Adipose tissue (tissue), 3 donors: Measurements from ENCODE around the gene CPNE5. TPM values are rescaled to one million over a fixed set of nuclear protein-coding genes. Genes with fewer than 3 reads are reported as not detected.

Experiments
- H3K27ac ChIP-seq: one replicate; pipeline ENCODE4 v1.5.1; 2013; ENCODE audit warnings: low read depth, low read length
- WGBS, 3 donors: extraction: QIAGEN DNeasy Blood & Tissue Kit; methylation state at CpG; one replicate each; pipeline ENCODE4 v1.1.7; 2013; 5-methylcytosine and 5-hydroxymethylcytosine counted together
- polyA plus RNA-seq, 3 donors: library from polyadenylated mRNA; stranded (reverse); fragments of 200-250 nt; gene quantifications; one replicate each; pipeline ENCODE4 v1.2.3, GENCODE V29; 2013
- donor health status: healthy with polysubstance abuse.
- donor health status: Bipolar disorder and iron deficiency.
- donor health status: healthy.

Gene CPNE5
- polyA plus RNA-seq, 3 donors = 0.53 to 8.5 (median 1.5) TPM

DNA sequence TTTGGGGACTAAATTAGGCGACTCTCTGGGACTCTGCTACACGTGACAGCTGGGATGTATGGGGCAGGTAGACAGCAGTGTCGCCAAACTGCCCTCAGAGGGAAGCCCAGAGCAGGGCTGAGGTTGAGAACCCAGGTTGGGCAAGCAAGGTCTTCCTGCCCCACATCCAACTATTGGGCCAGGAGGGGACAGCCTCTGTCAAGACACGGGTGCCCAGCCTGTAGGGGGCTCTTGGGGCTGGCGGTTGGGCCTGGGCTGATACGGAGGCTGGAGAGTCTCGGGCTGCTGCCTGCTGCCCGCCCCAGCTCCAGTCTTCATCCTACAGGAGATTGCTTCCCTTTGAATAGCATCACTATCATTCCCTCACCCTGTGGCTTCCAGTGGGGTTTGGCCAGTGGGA is 33.3 kb downstream of the CPNE5 start:
- WGBS, 3 donors = 83 to 86% (median 85%) methylated on average over 8 of the region's 8 CpGs
- H3K27ac ChIP-seq = no peak overlapping the region

DNA sequence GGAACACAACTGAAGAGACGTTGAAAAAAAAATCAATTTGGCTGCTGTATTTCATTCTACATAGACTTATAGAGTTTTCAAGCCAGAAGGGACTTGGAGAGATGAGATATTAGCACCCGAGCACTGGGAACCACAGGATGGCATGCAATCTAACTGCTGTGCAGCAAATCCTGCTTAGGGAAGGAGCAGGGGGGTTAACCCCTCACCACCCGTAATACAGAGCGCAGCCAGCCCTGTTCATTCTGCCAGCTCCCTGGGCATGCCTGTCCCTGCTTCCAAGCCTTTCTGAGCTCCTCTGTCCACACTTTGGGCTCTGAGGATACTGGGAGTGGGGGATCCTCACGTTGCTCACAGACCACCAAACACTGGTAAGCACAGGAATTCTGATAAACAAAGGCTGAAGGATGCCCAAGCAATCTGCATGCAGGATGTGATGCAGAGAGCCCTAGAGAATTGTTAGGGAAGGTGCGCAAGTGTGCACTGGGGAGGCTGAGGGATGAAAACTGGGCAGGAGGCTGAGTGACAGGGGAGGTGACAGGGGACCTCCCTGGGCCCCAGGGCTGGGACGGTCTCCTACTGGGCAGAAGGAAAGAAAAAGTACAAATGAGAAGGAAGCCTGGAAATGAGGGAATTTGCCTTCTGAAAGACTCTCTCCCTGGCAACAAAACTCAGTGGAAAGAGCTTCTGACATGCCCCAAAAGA is 34.0 kb downstream of the CPNE5 start:
- H3K27ac ChIP-seq = no peak overlapping the region
- WGBS, 3 donors = 58 to 66% (median 65%) methylated on average over 7 of the region's 7 CpGs

DNA sequence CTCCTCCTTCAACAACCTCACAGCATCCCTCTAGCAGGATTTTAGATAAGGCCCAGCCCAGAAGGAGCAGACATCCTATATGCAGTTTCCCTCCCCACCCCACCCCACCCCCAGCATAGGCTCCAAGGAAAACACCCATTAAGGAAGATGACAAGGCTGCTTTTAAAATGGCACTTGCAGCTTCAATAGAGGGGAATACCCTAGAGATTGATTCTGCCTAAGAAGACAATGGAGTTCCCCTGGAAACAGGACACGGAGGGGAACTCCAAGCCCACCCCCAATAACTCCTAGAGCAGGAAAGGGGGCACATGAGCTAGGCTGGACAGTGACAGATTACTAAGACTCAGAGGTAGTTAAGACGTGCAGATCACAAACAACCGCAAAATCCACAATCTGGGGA is 34.7 kb downstream of the CPNE5 start:
- no peak overlapping the region for H3K27ac ChIP-seq
- 54 to 67% (median 59%) methylated on average over 3 of the region's 3 CpGs for WGBS, 3 donors

DNA sequence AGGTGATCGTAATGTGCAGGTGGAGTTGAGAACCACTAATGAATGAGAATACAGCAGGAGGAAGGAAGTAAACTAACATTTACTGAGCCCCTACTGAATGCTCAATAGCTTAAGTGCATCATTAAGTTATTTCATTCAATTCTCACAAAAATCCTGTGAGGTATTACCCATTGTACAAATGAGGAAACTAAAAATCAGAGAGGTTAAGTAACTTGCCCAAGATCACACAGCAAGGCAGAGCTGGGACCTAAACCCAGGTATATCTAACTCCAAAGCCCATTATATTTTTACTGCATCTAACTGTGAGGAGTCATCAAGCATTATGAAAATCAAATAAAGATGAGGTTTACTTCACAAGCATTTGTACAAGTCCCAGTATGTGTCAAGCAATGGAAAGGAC is 35.3 kb downstream of the CPNE5 start:
- WGBS, 3 donors = 59 to 94% (median 73%) methylated on average over 1 of the region's 1 CpG
- H3K27ac ChIP-seq = no peak overlapping the region

DNA sequence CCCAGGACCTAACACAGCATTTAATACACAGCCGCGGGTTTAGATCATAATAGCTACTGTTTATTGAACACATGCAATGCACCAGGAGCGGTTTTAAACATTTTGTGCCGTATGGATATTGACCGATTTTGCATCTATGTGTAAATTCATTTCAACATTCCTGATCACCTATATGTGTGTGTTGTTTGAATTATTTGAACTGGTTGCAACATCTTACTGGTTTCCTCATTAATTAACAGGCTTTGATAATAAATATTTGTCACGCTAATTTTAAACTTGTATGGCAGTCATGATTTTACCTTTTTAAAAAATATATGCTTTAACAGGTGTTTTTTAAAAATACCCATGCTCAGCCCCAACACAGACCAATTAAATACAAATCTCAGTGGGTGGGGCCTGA is 35.8 kb downstream of the CPNE5 start:
- no peak overlapping the region for H3K27ac ChIP-seq
- 93 to 97% (median 97%) methylated on average over 6 of the region's 6 CpGs for WGBS, 3 donors

DNA sequence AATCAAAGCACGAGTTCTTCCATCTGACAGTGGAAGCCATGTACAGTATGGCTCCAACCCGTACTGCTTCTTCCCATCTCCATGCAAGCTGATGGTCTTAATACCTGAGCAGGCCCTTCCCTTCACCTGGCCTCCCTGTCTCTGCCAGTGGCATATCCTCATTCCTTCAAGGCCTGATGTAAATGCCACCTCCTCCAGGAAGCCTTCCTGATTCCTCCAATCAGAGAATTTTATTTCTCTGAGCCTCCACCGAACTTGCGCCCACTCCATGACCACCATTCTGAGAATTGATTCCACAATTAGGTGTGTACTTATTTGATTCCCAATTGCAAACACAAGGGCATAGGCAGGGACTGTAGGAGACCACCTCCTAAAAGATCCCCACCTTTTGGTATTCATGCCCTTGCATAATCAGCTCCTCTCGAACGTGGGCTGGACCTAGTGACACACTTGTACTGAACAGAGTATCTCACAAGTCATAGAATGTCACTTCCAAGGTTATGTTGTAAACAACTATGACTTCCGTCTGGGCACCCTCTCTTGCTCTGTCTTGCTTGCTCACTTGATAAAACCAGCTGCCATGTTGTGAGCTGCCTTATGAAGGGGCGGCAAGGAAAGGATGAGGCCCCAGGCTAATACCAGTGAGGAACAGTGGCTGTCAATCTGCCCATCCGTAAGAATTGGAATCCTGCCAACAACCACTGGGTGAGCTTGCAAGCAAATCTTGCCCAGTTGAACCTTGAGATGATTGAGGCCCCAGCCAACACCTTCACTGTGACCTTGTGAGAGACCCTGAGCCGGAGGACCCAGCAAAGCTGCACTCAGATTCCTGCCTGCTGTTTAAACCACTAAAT is 38.8 kb downstream of the CPNE5 start:
- 60 to 82% (median 78%) methylated on average over 10 of the region's 10 CpGs for WGBS, 3 donors
- H3K27ac ChIP-seq = no peak overlapping the region

DNA sequence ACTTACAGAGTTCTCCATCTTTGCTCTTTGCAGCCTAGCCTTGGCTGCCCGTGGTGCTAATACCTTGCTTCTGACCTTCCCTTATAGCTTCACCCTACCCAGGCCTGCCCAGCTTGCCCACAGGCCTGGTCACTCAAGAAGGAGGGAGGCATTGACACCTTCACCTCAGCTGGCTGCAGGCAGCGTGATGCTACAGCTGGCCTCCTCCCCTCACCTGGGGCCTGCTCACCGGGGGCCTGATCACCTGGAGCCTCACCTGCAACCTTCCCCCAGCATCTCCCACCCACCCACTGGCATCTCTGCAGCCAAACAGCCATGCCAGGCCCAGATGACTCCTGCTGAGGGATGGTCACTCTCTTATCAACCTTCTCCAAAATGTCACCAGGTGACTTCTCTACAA is 40.4 kb downstream of the CPNE5 start:
- WGBS, 3 donors = 76 to 88% (median 88%) methylated on average over 3 of the region's 3 CpGs
- H3K27ac ChIP-seq = no peak overlapping the region

DNA sequence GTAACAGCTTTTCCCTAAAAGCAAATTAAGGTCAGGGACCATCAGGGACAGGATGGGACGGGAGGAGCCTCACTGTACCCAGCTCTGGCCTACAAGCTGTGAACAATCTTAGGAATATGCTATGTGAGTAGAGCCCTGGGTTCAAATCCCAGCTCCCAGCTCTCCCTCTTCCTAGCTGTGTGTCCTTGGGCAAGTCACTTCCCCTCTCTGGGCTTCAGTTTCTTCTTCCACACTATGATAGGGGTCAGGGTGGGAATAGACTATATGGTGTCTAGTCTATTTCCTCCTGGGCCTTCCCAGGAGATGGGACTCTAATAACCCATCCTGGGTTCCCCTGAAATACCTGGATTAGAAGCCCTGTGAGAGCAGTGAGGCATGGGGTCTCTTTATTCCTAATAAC is 41.6 kb downstream of the CPNE5 start:
- WGBS, 3 donors = 89 to 100% (median 95%) methylated on average over 1 of the region's 1 CpG
- no peak overlapping the region for H3K27ac ChIP-seq

DNA sequence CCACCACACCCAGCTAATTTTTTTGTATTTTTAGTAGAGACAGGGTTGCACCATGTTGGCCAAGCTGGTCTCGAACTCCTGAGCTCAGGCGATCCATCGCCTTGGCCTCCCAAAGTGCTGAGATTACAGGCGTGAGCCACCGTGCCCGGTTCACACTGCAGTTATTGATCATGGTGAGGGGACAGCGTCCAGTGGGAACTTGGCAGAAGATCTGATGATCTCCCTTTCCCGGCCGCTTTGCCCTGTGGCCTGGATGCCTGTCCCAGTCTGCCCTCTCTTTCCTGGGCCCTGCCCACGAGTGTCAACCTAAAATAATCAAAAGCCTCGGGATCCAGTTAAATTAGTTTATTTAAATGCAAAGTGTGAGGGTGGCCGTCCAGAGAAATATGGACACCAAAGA is 42.2 kb downstream of the CPNE5 start:
- 86 to 96% (median 96%) methylated on average over 12 of the region's 12 CpGs for WGBS, 3 donors
- H3K27ac ChIP-seq = no peak overlapping the region

DNA sequence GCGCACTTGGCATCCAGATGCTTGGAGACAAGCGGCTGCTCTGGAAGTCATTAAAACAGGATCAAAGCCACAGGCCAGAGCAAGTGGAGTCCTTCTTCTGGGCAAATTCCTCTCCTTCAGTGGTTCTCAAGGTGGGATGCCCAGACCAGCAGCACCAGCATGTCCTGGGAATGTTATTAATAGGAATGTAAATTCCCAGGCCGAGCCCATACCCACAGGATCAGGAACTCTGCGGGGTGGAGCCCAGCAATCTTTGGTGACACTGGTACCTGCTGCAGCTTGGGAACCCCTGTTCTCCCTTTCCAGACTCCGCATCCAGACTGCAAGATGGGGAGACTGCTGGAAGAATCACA is 44.6 kb downstream of the CPNE5 start:
- no peak overlapping the region for H3K27ac ChIP-seq
- WGBS, 3 donors = 93 to 98% (median 96%) methylated on average over 5 of the region's 5 CpGs

DNA sequence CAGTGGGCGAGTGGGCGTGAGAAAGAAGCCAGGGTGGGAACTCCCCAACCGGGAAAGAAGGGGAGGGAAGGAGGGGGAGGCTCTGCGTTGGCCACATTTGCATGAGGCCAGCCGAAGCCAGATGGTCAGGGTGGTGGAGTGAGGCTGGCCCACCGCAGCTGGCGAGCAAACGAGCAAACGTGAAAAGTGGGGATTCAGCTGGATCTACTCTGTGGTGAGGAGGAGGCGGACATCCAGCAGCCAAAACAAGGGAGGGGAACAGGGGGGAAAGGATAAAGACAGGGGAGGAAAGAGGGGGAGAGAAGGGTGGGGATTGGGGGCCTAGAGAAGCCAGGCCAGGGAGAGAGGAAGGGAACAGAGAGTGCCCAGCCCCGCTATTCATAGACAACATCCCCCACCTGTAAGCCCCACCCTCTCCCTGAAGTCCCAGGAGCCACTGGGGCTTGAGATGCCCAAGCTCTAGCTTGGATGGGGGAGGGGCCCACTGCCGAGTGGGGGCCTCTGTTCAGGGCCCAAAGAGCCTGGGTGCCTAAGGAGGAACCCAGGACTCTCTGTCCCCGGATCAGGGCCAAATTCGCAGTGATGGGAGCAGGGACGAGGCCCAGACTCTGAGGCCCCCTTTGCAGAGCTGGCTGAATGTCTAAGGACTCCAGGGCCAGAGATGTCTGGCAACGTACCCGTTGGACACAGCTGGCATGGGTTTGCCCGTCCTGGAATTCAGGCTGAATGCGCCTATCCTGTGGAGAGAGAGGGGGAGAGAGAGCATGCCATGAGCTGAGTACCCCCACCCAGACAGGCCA is 45.1 kb downstream of the CPNE5 start:
- H3K27ac ChIP-seq = no peak overlapping the region
- 55 to 74% (median 57%) methylated on average over 19 of the region's 19 CpGs for WGBS, 3 donors

DNA sequence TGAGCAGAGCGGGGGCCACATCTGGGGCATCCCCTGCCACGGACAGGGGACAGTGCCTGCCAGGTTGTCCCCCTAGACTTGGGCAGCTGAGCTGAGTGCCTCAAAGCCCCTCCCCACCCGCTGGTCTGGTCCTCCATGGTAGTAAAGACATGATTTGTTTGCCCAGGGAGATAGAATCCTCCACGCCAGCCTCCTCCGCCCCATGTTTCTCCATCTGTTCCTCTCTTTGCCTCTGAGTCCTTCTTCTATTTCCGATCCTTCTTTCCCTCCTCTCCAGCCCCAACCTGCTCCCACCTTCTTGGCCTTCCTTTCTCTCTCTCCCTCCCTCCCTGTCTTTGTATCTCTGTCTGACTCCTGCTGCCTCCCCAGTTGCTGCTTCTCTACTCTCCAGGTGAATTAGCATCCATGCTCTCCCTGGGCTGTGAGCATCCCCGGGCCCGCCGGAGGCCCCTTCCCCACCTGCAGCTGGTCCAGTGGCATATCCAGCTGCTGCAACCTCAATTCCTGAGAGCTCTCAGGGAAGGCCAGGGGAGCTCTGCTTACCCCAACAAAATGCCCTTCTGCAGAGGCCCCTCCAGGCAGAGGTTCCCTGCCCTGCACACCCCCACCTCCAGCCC is 45.8 kb downstream of the CPNE5 start:
- no peak overlapping the region for H3K27ac ChIP-seq
- 82 to 84% (median 84%) methylated on average over 8 to 9 of the region's 9 CpGs for WGBS, 3 donors

DNA sequence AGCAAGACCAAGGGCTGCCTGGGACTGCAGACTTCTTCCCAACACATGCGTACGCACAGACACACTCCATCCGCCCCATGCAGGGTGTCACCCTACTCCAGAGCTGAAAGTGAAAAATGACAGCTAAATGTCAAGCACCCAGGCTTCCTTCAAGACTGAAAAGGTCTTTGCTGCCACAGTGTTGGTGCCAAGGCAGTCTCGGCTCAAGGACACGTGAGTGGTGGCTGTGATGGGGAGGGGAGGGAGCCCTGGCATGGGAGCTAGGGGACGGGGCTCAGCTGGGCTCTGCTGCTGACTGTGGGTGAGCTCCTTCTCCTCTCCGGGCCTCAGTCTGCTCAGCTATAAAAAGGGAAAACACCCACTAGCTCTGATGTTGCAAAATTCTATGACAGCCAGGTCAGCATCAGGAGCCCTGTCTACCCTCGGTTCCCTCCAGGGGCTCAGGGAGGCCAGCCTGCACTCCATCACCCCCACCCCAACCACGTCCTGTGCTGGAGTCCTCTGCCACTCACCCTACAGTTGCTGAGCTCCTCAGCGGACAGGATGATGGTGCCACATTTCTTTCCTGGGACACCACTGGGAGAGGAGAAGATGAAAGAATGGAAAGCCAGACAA is 47.6 kb downstream of the CPNE5 start:
- WGBS, 3 donors = 58 to 85% (median 81%) methylated on average over 10 of the region's 10 CpGs
- no peak overlapping the region for H3K27ac ChIP-seq

DNA sequence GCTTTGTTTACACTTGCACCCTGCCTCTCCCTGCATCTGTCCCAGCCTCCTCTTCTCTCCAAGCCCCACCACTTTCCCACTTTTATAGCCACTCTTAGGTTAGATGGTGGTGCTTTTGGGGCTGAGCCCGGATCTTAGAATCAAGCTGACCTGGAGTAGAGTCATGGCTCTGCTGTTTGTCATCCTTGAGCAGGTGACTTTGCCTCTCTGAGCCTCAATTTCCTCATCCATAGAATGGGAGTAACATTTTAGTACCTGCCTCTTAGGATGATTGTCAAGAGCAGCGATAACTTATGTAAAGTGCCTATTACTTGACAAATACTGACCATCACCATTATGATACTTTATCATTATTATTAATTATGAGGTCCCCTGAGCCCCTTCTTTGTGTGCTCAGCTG is 48.2 kb downstream of the CPNE5 start:
- no peak overlapping the region for H3K27ac ChIP-seq
- 82 to 92% (median 91%) methylated on average over 2 of the region's 2 CpGs for WGBS, 3 donors

DNA sequence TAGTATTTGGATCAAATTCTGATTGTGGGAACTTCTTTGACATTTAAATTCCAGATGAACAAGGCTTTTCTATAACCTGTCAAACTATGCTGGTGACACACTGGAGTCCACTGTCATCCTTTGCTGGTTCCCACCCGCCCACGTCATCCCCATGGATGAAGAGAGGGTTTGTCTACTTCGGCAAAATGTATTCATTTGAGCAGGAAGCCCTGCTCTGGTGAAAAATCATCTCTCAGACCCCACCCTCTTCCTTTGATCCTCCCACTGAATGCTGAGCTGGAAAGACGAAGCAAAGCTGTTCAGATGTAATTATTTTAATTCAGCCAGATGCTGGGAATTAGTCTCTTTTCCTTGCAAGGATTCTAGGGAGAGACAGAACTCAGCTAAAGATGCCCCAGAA is 50.5 kb downstream of the CPNE5 start:
- WGBS, 3 donors = 28 to 53% (median 30%) methylated on average over 4 of the region's 4 CpGs
- no peak overlapping the region for H3K27ac ChIP-seq

DNA sequence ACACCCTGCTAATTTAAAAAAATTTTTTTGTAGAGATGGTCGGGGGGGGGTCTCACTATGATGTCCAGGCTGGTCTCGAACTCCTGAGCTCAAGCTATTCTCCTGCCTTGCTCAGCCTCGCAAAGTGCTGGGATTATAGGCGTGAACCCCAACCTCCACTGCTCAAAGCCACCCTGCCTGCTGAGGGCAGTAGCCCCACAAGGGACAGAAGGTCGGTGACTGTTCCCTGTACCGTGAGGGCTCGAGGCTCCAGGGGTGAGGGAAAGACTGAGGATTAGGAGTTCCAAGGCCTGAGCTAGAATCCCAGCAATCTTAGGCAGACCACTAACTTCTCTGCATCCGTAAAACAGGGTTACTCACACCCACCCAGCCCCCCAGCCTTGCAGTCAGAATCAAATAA is 51.1 kb downstream of the CPNE5 start:
- WGBS, 3 donors = 94 to 96% (median 95%) methylated on average over 8 of the region's 8 CpGs
- no peak overlapping the region for H3K27ac ChIP-seq

DNA sequence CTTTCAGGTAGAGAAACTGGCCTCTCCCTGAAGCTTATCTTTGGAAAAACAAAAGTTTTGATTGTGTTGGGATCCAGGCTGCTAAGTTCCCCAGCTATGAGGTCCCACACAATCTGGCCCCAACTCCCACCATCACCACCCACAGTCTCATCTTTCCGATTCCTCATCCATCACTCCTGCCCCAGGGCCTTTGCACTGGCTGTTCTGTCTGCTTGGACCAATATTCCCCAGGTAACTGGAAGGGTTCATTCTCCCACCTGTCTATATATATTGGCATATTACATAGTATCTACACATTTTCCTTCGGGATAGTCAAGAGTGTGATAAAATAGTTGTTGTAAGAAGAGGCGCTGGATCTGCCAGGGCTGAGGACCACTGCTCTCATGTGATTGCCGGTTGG is 52.0 kb downstream of the CPNE5 start:
- 96 to 98% (median 98%) methylated on average over 4 of the region's 4 CpGs for WGBS, 3 donors
- no peak overlapping the region for H3K27ac ChIP-seq

DNA sequence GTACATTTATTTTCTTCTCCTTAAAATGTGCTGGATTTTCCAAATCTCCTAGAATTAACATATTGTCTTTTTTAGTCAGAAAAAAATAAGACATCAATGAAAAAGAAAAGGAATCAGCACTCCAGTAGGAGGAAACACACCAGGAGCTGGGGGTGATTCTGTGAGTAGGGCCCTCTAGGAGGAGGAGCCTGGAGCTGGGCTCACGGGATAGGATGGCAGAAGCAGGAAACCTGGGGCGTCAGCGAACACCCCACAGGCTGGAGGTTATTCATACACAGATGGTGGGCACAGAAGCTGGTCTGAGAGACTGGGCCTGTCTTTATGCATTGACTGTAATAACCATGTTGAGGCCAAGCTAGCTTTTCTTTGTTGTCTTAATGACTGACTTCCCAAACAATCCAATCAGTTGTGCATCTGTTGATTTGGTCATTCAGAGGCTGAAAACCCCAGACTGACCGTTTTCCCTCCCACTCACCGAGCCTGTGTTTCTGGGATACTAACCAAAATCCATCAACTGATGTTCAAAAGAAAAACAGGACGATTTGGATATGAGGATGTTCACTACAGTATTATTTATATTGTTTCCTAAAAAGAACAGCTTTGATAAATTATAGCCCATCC is 53.1 kb downstream of the CPNE5 start:
- 66 to 81% (median 67%) methylated on average over 6 of the region's 6 CpGs for WGBS, 3 donors

More for the DNA sequence above, 53.1 kb downstream of the CPNE5 start:
- no peak overlapping the region for H3K27ac ChIP-seq
